CD14-positive monocyte (primary cell): Measurements from ENCODE around the gene GRIK2. TPM values are rescaled to one million over a fixed set of nuclear protein-coding genes. Genes with fewer than 3 reads are reported as not detected.

Source experiments
- DNase-seq, 3 donors: peaks; one replicate each; pipeline ENCODE4 v3.0.0-alpha.2; 2011 to 2022
- H2AFZ ChIP-seq: 2 replicates; pipeline ENCODE4 v1.6.0; 2012; ENCODE audit warnings: mild to moderate bottlenecking, low read depth, low read length, inconsistent platforms; ENCODE audit not compliant: insufficient read depth, poor library complexity, severe bottlenecking
- H3K27ac ChIP-seq, 2 donors: 1 replicate in 1 of 2; 2 replicates in 1 of 2; pipeline ENCODE4 v1.5.1; 2012 to 2013; ENCODE audit warnings: low read length in 2 of 2, control low read depth in 1 of 2, inconsistent platforms in 1 of 2, low read depth in 1 of 2, mild to moderate bottlenecking in 1 of 2
- H3K27me3 ChIP-seq, 2 donors: one replicate each; pipeline versions ENCODE4 v1.6.0 to v1.6.1; 2011 to 2013; ENCODE audit warnings: low read length in 2 of 2; ENCODE audit not compliant: control insufficient read depth in 2 of 2, insufficient read depth in 2 of 2
- H3K36me3 ChIP-seq, 2 donors: replicated peaks in 1 of 2; 1 replicate in 1 of 2; 2 replicates in 1 of 2; pipeline versions ENCODE4 v1.5.1 to v1.6.1; 2012 to 2013; ENCODE audit warnings: low read length in 2 of 2, control low read depth in 1 of 2, inconsistent platforms in 1 of 2, mild to moderate bottlenecking in 1 of 2; ENCODE audit not compliant: insufficient read depth in 2 of 2, control insufficient read depth in 1 of 2
- H3K4me1 ChIP-seq, 2 donors: 1 replicate in 1 of 2; 2 replicates in 1 of 2; pipeline versions ENCODE4 v1.5.1 to v1.6.1; 2012 to 2013; ENCODE audit warnings: low read length in 2 of 2, control low read depth in 1 of 2, inconsistent platforms in 1 of 2, mild to moderate bottlenecking in 1 of 2, moderate library complexity in 1 of 2; ENCODE audit not compliant: insufficient read depth in 2 of 2, control insufficient read depth in 1 of 2
- H3K4me2 ChIP-seq: replicated peaks from 2 replicates; pipeline ENCODE3; 2012; ENCODE audit warnings: low read length, moderate library complexity, mild to moderate bottlenecking; ENCODE audit not compliant: poor library complexity, severe bottlenecking; ENCODE audit errors: extremely low read depth
- H3K4me3 ChIP-seq, 3 experiments: fragments of 200-600 bp in 1 of 3; sonication (generic) in 1 of 3; replicated peaks in 1 of 3; 1 replicate in 2 of 3; 2 replicates in 1 of 3; pipeline ENCODE4 v1.5.1; 2011 to 2013; ENCODE audit warnings: low read length in 3 of 3, mild to moderate bottlenecking in 3 of 3, control low read depth in 2 of 3, low read depth in 2 of 3, inconsistent platforms in 1 of 3, moderate library complexity in 1 of 3
- H3K79me2 ChIP-seq: 2 replicates; pipeline ENCODE4 v1.6.0; 2012; ENCODE audit warnings: mild to moderate bottlenecking, control low read depth, inconsistent platforms, low read length, moderate library complexity; ENCODE audit not compliant: insufficient read depth
- H3K9ac ChIP-seq: 2 replicates; pipeline ENCODE4 v1.6.0; 2017; ENCODE audit warnings: low read length, mild to moderate bottlenecking; ENCODE audit not compliant: insufficient read depth, poor library complexity, severe bottlenecking
- H3K9me3 ChIP-seq, 2 donors: replicated peaks in 1 of 2; 1 replicate in 1 of 2; 2 replicates in 1 of 2; pipeline versions ENCODE4 v1.5.1 to v1.6.1; 2012 to 2013; ENCODE audit warnings: low read length in 2 of 2, control low read depth in 1 of 2; ENCODE audit not compliant: control insufficient read depth in 1 of 2, insufficient read depth in 1 of 2
- H4K20me1 ChIP-seq: 2 replicates; pipeline ENCODE4 v1.6.0; 2012; ENCODE audit warnings: mild to moderate bottlenecking, low read length, control low read depth, moderate library complexity; ENCODE audit not compliant: insufficient read depth
- H3K27ac Mint-ChIP-seq, 7 donors: one replicate each; pipeline ENCODE4 v1.8.0; 2020; ENCODE audit warnings: mild to moderate bottlenecking in 7 of 7, mixed read lengths in 7 of 7, moderate library complexity in 6 of 7, inconsistent platforms in 2 of 7
- H3K27me3 Mint-ChIP-seq, 3 donors: one replicate each; pipeline ENCODE4 v1.8.0; 2021 to 2022; ENCODE audit warnings: low read depth in 3 of 3, mild to moderate bottlenecking in 3 of 3, mixed read lengths in 3 of 3, moderate library complexity in 3 of 3, inconsistent platforms in 1 of 3
- H3K36me3 Mint-ChIP-seq, 2 donors: one replicate each; pipeline ENCODE4 v1.8.0; 2020; ENCODE audit warnings: mixed read lengths in 2 of 2, inconsistent platforms in 1 of 2, mild to moderate bottlenecking in 1 of 2
- H3K4me1 Mint-ChIP-seq: one replicate; pipeline ENCODE4 v1.8.0; 2020; ENCODE audit warnings: mild to moderate bottlenecking, mixed read lengths
- H3K4me3 Mint-ChIP-seq, 2 donors: one replicate each; pipeline ENCODE4 v1.8.0; 2020; ENCODE audit warnings: mild to moderate bottlenecking in 2 of 2, mixed read lengths in 2 of 2, moderate library complexity in 1 of 2
- H3K9me3 Mint-ChIP-seq, 7 donors: one replicate each; pipeline ENCODE4 v1.8.0; 2020 to 2022; ENCODE audit warnings: mixed read lengths in 7 of 7, mild to moderate bottlenecking in 6 of 7, moderate library complexity in 6 of 7, inconsistent platforms in 2 of 7
- WGBS: methylation state at CpG from one replicate; pipeline ENCODE4 v1.1.5; 2013; ENCODE audit warnings: missing lambda C conversion rate; ENCODE audit not compliant: insufficient coverage; 5-methylcytosine and 5-hydroxymethylcytosine counted together
- intact Hi-C, 2 donors: fragments of 100-400 bp; cut with micrococcal nuclease; formaldehyde crosslinking; loops; one replicate each; pipeline versions ENCODE4 v1.15.0 to v1.15.1; 2023
- polyA plus RNA-seq, 3 donors: library from polyadenylated mRNA; depleted of rRNA in 1 of 3; unstranded in 2 of 3; stranded (reverse) in 1 of 3; fragments of 300-500 nt in 2 of 3; fragments of >200 nt in 1 of 3; fragmentation: Illumina TruSeq in 2 of 3; gene quantifications; 1 replicate in 2 of 3; 2 replicates in 1 of 3; pipeline ENCODE4 v1.2.3, GENCODE V29; 2012 to 2021
- TF ChIP-seq, protein P1 (sequence below): fragments of 200-600 bp; IDR thresholded peaks from one replicate; pipeline ENCODE4 v1.8.0; 2022; ENCODE audit warnings: antibody characterized with exemption, mild to moderate bottlenecking

Gene GRIK2
- polyA plus RNA-seq, 3 donors, result not detected

GRCh38 chr6:101422251-101422650 is 28.7 kb downstream of the GRIK2 start:
- no peak overlapping the region for H3K4me3 Mint-ChIP-seq
- H3K9me3 Mint-ChIP-seq, result peaks cover 0 to 2% (median 0%) of the 10 kb centered on the region in 7 donors
- DNase-seq, result no peak
- intact Hi-C loops, result no loop called here
- no peak overlapping the region for H3K4me2 ChIP-seq
- no peaks in the 10 kb centered on the region for H3K36me3 ChIP-seq
- H3K4me1 ChIP-seq, result no peaks in the 10 kb centered on the region
- peaks cover 0 to 5% of the 10 kb centered on the region in 2 donors for H3K9me3 ChIP-seq
- no peaks in the 10 kb centered on the region for H4K20me1 ChIP-seq
- no peaks in the 10 kb centered on the region for H3K36me3 Mint-ChIP-seq
- no peaks in the 10 kb centered on the region for H3K27me3 ChIP-seq
- no peak overlapping the region for H3K27ac Mint-ChIP-seq
- H3K27me3 Mint-ChIP-seq, result no peaks in the 10 kb centered on the region
- no peak overlapping the region for H2AFZ ChIP-seq
- H3K27ac ChIP-seq, result no peak overlapping the region
- H3K4me1 Mint-ChIP-seq, result no peaks in the 10 kb centered on the region
- TF ChIP-seq, protein P1, sequence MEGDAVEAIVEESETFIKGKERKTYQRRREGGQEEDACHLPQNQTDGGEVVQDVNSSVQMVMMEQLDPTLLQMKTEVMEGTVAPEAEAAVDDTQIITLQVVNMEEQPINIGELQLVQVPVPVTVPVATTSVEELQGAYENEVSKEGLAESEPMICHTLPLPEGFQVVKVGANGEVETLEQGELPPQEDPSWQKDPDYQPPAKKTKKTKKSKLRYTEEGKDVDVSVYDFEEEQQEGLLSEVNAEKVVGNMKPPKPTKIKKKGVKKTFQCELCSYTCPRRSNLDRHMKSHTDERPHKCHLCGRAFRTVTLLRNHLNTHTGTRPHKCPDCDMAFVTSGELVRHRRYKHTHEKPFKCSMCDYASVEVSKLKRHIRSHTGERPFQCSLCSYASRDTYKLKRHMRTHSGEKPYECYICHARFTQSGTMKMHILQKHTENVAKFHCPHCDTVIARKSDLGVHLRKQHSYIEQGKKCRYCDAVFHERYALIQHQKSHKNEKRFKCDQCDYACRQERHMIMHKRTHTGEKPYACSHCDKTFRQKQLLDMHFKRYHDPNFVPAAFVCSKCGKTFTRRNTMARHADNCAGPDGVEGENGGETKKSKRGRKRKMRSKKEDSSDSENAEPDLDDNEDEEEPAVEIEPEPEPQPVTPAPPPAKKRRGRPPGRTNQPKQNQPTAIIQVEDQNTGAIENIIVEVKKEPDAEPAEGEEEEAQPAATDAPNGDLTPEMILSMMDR, result no peak
- no peaks in the 10 kb centered on the region for H3K79me2 ChIP-seq
- no CpG with 5 or more reads among the region's 1 CpG for WGBS
- H3K4me3 ChIP-seq, result no peak overlapping the region
- no peak overlapping the region for H3K9ac ChIP-seq

- Mint-ChIP-seq H3K27ac (no peak overlapping the region), H3K4me1 (no peaks in the 10 kb centered on the region), H3K27me3 (no peaks in the 10 kb centered on the region), H3K9me3 (peaks cover 0 to 2% (median 0%) of the 10 kb centered on the region in 7 donors), H3K4me3 (no peak overlapping the region), H3K36me3 (no peaks in the 10 kb centered on the region)
- no peaks in the 10 kb centered on the region for H4K20me1 ChIP-seq
- no peaks in the 10 kb centered on the region for H3K27me3 ChIP-seq
- no peak overlapping the region for H3K4me3 ChIP-seq
- no peak overlapping the region for H3K4me2 ChIP-seq
- H2AFZ ChIP-seq, result no peak overlapping the region
- H3K9me3 ChIP-seq, result peaks cover 0 to 5% of the 10 kb centered on the region in 2 donors
- H3K79me2 ChIP-seq, result no peaks in the 10 kb centered on the region
- H3K4me1 ChIP-seq, result no peaks in the 10 kb centered on the region
- H3K9ac ChIP-seq, result no peak overlapping the region
- no peaks in the 10 kb centered on the region for H3K36me3 ChIP-seq
- no peak overlapping the region for H3K27ac ChIP-seq
- WGBS, result no CpG with 5 or more reads among the region's 1 CpG
- DNase-seq, result no peak
- intact Hi-C loops, result no loop called here
- TF ChIP-seq, protein P1, result no peak
Observed at GRCh38 chr6:101422811-101423210, 29.3 kb downstream of the GRIK2 start.
